Stimulated activated effector memory CD8-positive, alpha-beta T cell treated with anti-CD3 and anti-CD28 coated beads, Interleukin-12 subunit alpha, Interleukin-12 subunit beta, amount 100 ng/mL, for 72 hours (primary cell): ENCODE data around the gene TRAPPC14.
A peak's percentile ranks its signal among the peaks of the same experiment; 100 is the strongest.

Experiments used
- ATAC-seq: fragments of 150-1000 bp; cut with Tn5 transposase; 2 replicates; pipeline ENCODE4 v1.10.0; 2021
- DNase-seq, 2 donors: peaks; one replicate each; pipeline ENCODE4 v3.0.0; 2021 to 2022; ENCODE audit warnings: low spot score in 2 of 2
- H3K27ac Mint-ChIP-seq: one replicate; pipeline ENCODE4 v1.8.0; 2022; ENCODE audit warnings: mild to moderate bottlenecking, mixed read lengths
- H3K36me3 Mint-ChIP-seq: one replicate; pipeline ENCODE4 v1.8.0; 2022; ENCODE audit warnings: mild to moderate bottlenecking, mixed read lengths
- H3K4me1 Mint-ChIP-seq: one replicate; pipeline ENCODE4 v1.8.0; 2022; ENCODE audit warnings: mixed read lengths
- H3K4me3 Mint-ChIP-seq: one replicate; pipeline ENCODE4 v1.8.0; 2022; ENCODE audit warnings: mild to moderate bottlenecking, mixed read lengths
- H3K9me3 Mint-ChIP-seq: one replicate; pipeline ENCODE4 v1.8.0; 2022; ENCODE audit warnings: mixed read lengths

The TRAPPC14 gene

DNA sequence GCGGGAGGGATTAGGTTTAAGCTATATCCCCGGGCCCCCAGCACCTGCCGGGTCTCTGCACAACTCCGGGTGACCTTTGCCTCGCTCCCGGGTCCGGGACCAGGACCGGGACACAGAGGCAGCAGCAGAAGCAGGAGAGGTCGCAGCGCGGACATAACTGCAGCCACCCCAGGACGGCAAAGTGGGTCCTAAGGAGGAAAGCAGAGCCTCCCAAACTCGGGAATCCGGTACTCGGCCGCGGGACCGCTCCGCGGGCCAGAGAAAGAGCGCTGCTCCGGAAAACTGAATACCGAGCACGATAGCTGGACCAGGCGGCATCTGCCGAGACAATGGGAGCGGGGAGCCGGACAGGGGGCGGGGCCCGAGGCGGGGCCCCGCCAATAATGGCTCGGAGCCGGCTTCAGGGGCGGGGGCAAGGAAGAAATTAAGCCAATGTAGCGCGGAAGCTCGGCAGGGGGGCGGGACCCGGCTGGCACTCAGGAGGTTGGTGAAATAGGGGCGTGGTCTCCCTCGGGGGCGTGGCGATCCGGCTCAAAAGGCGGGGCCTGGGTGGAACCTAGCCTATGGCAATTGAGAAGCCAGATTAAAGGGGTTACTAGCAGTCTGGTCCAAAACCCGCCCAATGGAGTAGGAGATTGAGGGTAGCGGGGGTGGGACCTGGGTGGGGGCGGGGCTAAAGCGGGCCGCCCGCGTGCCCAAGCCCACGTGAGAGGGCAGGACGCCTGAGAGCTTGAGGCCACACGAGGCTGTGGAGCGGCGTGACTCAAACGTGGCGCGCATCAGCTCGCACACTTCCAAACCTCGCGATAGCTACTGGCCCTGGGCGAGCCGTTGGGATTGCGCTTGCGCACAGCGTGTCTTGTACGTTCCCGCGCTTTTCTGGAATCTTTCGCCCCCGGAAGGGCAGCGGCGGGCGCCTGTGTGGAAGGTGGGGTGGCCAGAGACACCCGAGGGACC, 18.8 kb upstream of the TRAPPC14 start, which contains the start of the genes GPC2 and STAG3:
Gene GPC2, minus strand, starts transcription at position 337 of the 957 bp plus-strand sequence. Its CDS starts 182 bp downstream, at position 155.
Gene STAG3, plus strand, starts transcription at position 874 of the 957 bp plus-strand sequence. CDS start 2,639 bp downstream, outside the sequence.
- H3K27ac Mint-ChIP-seq = no peak within 1 kb of the TSS
- no peaks in the 10 kb centered on the region for H3K36me3 Mint-ChIP-seq
- H3K4me3 Mint-ChIP-seq = peak within 1 kb of the TSS; percentile 71
- ATAC-seq = peak; percentile 91
- H3K4me1 Mint-ChIP-seq = peaks cover 53% of the 10 kb centered on the region
- peak; percentile 89 to 99 for DNase-seq
- H3K9me3 Mint-ChIP-seq = no peaks in the 10 kb centered on the region

DNA sequence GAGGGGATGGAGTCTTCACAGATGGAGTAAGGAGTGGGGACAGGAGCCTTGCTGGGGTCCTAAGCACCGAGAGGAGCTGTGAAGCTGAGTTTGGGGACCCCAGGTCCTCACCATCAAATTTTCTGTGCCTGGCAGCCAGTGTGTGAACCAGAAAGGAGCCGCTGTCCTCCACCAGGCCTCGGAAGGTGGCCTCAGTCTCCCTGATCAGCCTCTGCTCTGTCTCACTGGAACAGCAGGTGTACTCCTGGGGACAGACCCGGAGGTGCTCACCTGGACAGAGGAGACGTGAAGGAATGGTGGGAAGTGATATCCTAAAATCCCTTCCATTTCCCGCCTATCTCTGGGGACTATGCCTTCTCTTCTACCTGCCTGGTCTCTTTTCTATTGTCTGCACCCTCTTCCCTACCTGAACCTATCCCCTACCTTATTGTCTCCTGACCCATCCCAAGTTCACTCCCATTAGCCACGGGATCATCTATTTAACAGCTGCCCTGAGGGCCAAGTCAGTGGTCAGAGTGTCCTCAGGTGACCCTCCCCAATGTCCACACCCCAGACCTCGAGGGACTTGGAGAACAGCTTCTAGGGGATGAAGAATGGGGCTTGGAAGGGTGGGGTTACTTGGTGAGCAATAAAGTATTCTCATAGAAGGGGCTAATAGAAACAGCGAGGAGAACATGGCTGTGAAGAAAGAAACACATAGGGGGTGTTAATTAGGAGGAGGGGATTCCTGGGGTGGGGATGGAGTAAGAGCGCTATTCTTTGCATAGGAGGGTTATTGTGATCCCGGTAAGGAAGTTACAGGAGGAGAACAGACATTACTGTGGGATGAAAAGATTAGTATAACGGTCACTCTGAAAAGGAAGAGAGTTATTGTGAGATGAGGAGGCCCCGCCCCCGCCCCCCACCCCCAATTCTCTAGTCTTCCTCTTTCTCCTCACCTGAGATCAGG, 17.8 kb upstream of the TRAPPC14 start:
- H3K36me3 Mint-ChIP-seq = no peaks in the 10 kb centered on the region
- DNase-seq (no peak), ATAC-seq (no peak)
- H3K4me1 Mint-ChIP-seq = peaks cover 49% of the 10 kb centered on the region
- H3K4me3 Mint-ChIP-seq = peak overlapping the region; percentile 71
- no peaks in the 10 kb centered on the region for H3K9me3 Mint-ChIP-seq
- no peak overlapping the region for H3K27ac Mint-ChIP-seq

DNA sequence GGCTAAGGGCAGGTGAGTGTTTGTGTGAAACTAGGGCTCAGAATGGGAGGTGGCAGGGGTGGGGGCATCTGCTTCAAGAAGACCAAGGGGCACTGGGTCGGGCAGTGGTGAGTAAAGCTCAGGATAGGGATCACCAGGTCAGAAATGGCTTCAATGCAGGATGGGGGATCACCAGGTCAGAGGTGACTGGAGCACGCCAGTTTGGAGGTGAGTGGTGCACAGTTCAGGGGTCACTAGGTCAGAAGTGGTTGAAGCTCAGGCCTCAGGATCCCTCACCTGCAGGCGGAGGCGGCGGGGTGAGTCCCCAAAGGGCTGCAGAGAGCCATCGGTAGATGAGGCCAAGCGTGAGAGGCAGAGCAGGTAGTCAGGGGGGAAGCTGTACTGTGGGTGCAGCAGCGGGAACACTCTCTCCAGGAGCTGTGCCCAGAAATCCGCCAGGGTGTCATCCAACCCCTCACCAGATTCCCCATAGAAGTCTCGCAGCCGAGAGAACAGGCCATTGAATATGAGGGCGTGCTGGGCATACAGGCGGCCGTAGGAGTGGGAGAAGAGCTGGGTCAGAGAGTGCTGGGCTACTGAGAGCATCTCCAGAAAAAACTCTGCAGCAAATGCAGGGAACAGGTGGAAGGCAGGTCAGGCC, 16.9 kb upstream of the TRAPPC14 start:
- Mint-ChIP-seq H3K4me1 (peaks cover 46% of the 10 kb centered on the region), H3K4me3 (peak overlapping the region; percentile 9), H3K27ac (no peak overlapping the region), H3K36me3 (no peaks in the 10 kb centered on the region), H3K9me3 (no peaks in the 10 kb centered on the region)
- no peak for ATAC-seq
- no peak for DNase-seq

DNA sequence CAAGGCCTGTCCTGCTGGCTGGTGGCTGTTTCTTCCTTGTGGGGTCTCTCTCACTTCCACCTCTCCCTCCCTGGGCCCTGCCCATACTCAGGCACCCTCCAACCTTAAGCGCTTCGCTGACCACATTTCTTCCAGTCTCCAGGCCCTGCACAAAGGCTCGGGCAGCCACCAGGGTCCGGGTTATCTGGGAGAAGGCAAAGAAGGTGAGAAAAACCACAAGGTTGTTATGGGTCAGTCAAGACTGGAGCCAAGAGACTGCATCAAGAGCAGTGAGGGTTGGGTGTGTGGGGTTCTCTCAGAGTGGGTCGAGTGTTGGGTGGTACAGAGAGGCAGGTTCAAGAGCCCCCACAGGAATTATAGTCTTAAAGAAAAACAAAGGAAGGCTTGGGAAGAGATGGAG, 16.1 kb upstream of the TRAPPC14 start:
- Mint-ChIP-seq H3K36me3 (no peaks in the 10 kb centered on the region), H3K9me3 (no peaks in the 10 kb centered on the region), H3K4me3 (no peak overlapping the region), H3K4me1 (peaks cover 50% of the 10 kb centered on the region), H3K27ac (no peak overlapping the region)
- DNase-seq (no peak), ATAC-seq (no peak)

DNA sequence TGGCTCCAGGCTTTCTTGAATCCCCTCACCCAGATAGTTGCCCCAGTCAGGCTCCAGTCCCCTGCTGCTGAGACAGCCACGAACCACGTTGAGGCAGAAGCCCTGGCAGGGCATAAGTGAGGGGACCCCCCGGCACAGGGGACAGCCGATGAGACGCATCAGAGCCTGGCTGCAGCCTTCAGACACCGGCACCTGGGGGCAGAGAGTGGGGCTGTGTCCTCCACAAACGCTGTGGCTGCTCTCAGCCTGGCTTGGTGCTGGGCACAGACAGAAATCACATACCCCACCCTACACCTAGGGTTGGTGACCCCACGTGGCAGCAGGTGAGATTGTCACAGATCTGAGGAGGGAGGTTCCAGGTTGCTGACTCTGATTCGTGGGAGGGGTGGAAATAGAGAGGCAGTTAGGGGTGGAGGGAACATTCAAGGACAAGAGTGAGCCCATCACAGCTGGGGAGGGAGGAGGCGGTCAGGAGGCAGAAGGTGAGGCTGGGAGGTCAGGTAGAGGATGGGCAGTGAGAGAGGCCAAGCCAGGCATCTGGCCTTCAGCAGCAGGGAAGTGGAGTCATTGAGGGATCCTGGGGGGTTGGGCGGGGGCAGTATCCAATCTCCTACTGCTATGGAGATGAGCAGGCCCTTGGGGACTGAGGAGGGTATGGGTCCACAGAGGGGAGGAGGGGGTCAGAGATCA, 15.4 kb upstream of the TRAPPC14 start:
- ATAC-seq (no peak), DNase-seq (no peak)
- H3K4me3 Mint-ChIP-seq = no peak overlapping the region
- H3K4me1 Mint-ChIP-seq = peaks cover 53% of the 10 kb centered on the region
- H3K27ac Mint-ChIP-seq = no peak overlapping the region
- H3K9me3 Mint-ChIP-seq = no peaks in the 10 kb centered on the region
- no peaks in the 10 kb centered on the region for H3K36me3 Mint-ChIP-seq

DNA sequence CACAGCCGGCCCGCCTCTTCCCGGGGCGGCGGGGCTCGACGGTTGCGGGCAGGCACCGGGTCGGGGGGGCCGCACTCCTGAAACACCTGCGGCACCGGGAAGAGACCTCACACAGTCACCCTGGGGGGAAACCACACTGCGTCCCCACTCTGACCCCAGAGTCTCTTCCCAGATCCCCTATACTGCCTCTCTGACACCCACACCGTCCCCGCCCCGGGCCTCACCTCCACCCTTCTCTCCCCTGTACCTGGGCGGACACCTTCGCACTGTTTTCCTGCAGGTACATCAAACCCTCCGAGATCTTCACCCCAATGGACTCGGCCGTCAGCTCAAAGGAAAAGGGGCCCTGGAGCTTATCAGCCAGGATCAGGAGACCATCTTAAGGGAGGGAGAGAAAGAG, 13.3 kb upstream of the TRAPPC14 start:
- H3K27ac Mint-ChIP-seq = no peak overlapping the region
- no peaks in the 10 kb centered on the region for H3K36me3 Mint-ChIP-seq
- H3K9me3 Mint-ChIP-seq = no peaks in the 10 kb centered on the region
- DNase-seq (no peak), ATAC-seq (peak; percentile 5)
- peak overlapping the region; percentile 53 for H3K4me3 Mint-ChIP-seq
- H3K4me1 Mint-ChIP-seq = peaks cover 64% of the 10 kb centered on the region

DNA sequence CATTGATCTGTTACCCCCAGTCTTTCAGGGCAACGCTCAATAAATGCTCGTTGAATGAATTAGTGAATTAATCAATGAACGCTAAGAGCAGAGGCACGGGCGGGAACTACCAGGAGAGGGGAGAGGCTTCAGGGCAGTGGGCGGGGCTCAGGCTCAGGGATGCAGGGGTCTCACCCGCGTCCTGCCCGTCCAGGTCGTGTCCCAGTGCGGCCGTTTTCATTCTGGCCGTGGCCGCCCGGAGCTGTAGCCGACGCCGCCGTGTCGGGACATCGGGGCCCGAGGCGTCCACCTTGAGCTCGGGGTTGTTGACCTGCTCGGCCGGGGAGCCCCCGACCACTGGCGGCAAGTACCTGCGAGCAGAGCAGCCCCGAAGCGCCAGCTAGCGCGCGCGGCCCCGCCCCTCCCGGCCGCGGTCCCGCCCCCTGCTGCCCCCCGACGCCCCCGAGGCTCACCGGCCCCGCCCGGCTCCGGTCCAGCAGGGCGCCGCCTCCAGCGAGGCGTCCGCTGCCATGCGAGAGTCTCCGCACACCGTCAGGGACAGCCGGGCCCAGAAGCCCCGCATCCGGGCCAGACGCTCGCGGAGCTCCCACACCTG, 12.7 kb upstream of the TRAPPC14 start:
- DNase-seq (no peak), ATAC-seq (peak; percentile 68)
- Mint-ChIP-seq H3K4me3 (peak overlapping the region; percentile 53), H3K9me3 (no peaks in the 10 kb centered on the region), H3K36me3 (no peaks in the 10 kb centered on the region), H3K27ac (no peak overlapping the region), H3K4me1 (peaks cover 64% of the 10 kb centered on the region)

DNA sequence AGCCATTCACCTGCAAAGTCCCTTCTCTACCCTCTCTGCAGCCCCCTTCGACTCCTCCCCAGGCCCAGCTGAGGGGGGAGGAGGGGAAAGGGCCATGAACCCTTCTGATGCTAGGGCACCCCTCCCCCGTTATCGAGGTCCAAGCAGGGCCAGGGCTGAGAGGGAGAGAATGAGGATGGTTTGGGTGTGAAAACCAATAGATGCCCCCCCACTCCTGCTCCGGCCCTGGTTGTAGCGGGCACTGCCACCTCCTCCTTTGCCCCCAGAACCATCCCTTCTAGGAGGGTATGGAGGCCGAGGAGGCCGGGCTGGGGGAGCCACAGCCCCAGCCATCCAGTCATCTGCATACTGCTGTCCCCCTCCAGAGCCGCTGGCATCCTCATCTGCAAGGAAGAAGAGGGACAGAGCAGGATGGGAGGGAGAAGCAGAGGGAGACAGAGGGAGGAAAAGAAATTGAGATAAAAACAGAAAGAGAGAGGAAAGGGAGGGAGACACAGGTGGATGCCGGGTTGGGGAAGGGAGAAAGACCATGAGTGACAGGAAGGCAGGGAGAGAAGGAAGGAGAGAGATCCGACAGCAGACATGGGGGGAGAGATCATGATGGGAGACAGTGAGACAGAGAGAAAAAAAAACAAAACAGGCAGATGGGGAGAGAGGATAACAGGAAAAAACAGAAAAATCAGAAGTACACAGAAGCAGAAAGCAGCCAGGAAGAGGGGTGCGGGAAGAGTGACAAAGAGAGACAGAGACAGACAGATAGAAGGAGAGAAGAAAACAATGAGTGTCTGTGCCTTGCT, 11.8 kb upstream of the TRAPPC14 start:
- Mint-ChIP-seq H3K36me3 (no peaks in the 10 kb centered on the region), H3K4me3 (peak overlapping the region; percentile 53), H3K9me3 (no peaks in the 10 kb centered on the region), H3K4me1 (peaks cover 62% of the 10 kb centered on the region), H3K27ac (no peak overlapping the region)
- ATAC-seq (no peak), DNase-seq (no peak)

DNA sequence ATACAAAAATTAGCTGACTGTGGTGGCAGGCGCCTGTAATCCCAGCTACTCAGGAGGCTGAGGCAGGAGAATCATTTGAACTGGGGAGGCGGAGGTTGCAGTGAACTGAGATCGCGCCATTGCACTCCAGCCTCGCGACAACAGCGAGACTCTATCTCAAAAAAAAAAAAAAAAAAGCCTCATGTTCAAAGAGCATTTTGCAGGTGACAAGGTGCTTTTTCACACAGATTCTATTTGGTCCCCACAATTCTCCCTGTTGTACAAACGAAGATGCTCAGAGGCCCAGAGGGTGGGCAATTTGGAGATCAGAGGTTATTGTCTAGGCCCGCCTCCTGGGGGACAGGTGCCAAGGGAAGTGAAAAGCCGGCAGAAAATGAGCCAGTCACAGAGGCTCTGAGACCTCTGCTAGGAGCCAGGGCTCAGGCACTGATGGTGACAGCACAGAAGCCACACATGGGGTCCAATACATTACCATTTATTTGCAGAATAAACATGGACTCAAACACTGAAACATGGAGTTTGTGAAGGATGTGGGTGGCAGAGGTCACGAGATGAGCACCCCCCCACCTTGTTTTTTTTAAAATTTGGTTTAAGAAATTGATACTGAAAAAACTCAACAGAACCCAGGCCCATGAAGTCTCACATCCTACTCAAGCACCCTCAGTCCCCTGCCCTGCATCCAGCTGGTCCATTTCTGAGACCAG, 10.8 kb upstream of the TRAPPC14 start:
- no peaks in the 10 kb centered on the region for H3K9me3 Mint-ChIP-seq
- peaks cover 62% of the 10 kb centered on the region for H3K4me1 Mint-ChIP-seq
- DNase-seq (no peak), ATAC-seq (no peak)
- peak overlapping the region; percentile 23 for H3K27ac Mint-ChIP-seq
- H3K4me3 Mint-ChIP-seq = peak overlapping the region; percentile 56
- H3K36me3 Mint-ChIP-seq = no peaks in the 10 kb centered on the region

DNA sequence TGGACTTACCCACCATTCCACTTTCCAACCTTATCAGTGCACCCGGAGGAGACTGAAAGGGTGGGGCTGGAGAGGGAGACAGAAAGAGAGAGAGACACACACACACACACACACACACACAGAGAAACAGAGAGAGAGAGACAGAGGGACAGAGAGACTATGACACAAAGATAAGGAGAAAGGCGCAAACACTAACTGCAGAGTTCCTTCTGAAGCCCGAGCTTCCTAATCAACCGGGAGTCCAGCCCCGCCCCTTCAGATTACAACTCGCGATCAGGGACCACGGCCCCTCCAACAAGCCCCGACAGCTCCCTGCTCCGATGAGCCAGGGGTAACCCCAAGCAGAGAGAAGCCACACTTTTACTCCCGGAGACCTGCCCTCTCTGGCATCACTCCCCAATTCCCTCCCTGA, 9.4 kb upstream of the TRAPPC14 start:
- DNase-seq = no peak
- peaks cover 61% of the 10 kb centered on the region for H3K4me1 Mint-ChIP-seq
- H3K9me3 Mint-ChIP-seq = no peaks in the 10 kb centered on the region
- peak overlapping the region; percentile 56 for H3K4me3 Mint-ChIP-seq
- no peak overlapping the region for H3K27ac Mint-ChIP-seq
- no peaks in the 10 kb centered on the region for H3K36me3 Mint-ChIP-seq
- ATAC-seq = no peak

DNA sequence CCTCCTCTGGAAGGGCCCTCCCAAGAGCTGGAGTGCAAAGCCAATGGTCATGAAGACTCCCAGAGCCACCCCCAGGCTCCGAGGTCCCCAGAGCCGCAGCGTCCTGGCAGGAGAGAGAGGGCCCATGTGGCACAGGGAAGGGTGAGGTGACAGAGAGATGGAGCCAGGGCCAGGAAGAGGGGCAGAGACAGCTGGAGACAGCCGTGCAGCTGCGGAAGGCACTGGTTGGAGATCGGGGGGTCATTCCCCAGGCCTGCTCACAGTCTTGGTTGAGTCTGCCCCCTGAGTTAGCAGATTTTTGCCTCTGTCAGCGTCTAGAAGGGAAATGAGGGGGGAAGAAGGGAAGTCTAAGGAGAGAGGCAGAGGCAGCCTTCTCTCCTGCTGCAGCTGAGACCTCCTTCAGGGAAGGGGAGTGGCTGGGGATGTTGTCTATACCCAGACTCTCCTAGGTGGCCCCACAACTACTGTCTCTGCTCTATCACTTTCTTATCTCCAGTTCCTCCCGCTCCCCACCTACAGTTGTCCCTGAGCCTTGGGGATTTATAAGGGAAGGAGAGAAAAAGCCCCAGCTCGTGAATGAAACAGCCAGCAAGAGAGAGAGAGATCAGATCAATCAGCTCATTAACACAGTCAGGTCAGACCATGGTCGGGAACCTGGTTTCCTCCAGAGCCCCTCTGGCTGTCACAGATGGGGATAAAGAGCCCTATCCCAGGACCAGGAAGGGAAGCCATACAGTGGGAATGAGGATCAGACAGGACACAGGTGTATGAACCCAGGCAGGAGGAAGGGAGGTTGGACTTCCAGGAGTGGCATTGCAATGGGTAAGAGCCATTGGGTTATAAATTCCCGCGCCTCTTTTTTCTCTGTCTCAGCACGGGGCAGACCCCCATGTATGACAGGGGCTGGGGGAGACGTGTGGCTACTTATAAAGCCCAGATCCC, 8.7 kb upstream of the TRAPPC14 start:
- DNase-seq (no peak), ATAC-seq (no peak)
- Mint-ChIP-seq H3K9me3 (no peaks in the 10 kb centered on the region), H3K27ac (no peak overlapping the region), H3K36me3 (no peaks in the 10 kb centered on the region), H3K4me1 (peaks cover 64% of the 10 kb centered on the region), H3K4me3 (peak overlapping the region; percentile 56)

DNA sequence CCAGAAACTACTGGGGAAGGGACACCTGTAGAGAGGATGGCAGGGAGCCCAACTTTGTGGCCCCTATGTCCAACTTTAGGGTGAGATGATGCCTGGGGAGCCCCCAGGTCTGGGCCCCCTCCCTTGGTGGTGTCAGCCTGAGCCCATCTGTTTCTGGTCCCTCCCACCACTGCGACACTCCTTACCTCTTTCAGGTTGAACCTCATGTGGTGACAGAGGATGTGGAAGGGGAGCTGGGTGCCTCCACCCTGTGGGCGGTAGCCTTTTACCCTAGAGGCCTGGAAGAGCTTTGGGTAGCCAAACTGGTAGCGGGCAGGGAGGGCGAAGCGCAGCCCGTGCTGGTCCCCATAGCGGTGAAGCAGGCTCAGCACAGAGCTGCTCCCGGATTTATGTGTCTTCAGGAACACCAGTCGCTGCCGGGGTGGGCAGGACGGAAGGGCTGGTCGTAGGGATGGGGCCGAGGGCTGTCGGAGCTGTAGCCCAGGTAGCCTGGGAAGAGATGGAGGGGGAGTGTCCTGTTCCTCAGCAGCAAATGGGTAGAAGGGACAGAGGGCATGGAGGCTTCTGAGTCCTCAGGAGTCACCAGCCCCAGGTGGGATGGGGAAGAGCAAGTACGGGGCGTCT, 7.9 kb upstream of the TRAPPC14 start:
- peak; percentile 58 for ATAC-seq
- Mint-ChIP-seq H3K9me3 (no peaks in the 10 kb centered on the region), H3K36me3 (no peaks in the 10 kb centered on the region), H3K27ac (peak overlapping the region; percentile 7), H3K4me3 (no peak overlapping the region), H3K4me1 (peaks cover 59% of the 10 kb centered on the region)
- DNase-seq = no peak
